ENCODE measurements around the gene RPP38. TPM values are rescaled to one million over a fixed set of nuclear protein-coding genes. Genes with fewer than 3 reads are reported as not detected.

The RPP38 gene
- total and polyA plus RNA-seq, 2 of the 8 experiments (the other 6 are each of a cell fraction or from before 2014, with no cell fraction given) = 20.8 to 23.3 TPM

DNA sequence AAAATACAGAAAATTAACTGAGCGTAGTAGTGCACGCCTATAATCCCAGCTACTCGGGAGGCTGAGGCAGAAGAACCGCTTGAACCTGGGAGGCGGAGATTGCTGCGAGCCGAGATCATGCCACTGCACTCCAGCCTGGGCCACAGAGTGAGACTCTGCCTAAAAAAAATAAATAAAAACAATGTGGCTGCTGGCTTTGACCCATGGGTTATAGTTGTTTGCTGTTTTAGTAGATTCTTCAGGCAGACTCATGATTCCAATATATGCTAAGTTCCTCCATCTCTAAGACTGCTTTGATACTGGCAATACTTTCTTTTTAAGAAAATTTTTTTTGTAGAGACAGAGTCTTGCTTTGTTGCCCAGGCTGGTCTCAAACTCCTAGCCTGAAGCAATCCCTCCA is 45.0 kb upstream of the RPP38 start (continued):
- no peak for TF ChIP-seq MAFK (IDR thresholded peaks at IDR 0.05; ENCODE audit: low read depth, low read length)
- TF ChIP-seq TBP (IDR thresholded peaks at IDR 0.05; ENCODE audit: low read depth, low read length) = no peak
- TF ChIP-seq KDM4A (IDR thresholded peaks at IDR 0.05; ENCODE audit: low read depth, low read length, severe bottlenecking) = no peak
- TF ChIP-seq ZNF274 (IDR thresholded peaks at IDR 0.05; ENCODE audit: borderline replicate concordance, extremely low read depth, low read length) = no peak
